WERI-Rb-1 (cell line): ENCODE results near the gene CDH4.

Source experiments
- DNase-seq: peaks from one replicate; pipeline ENCODE4 v3.0.0-alpha.2; 2020
- H3K27ac ChIP-seq: fragments of 250-450 bp; sonication (Bioruptor Pico); 2 replicates; pipeline ENCODE4 v1.5.1; 2020; ENCODE audit warnings: mild to moderate bottlenecking, moderate library complexity
- H3K27me3 ChIP-seq: fragments of 250-450 bp; sonication (Bioruptor Pico); 2 replicates; pipeline ENCODE4 v1.5.1; 2021; ENCODE audit warnings: mild to moderate bottlenecking, low read depth, moderate library complexity; ENCODE audit not compliant: insufficient read depth, severe bottlenecking
- H3K36me3 ChIP-seq: fragments of 250-450 bp; sonication (Bioruptor Pico); 2 replicates; pipeline ENCODE4 v1.5.1; 2020; ENCODE audit warnings: mild to moderate bottlenecking, moderate library complexity
- H3K4me3 ChIP-seq: 2 replicates; pipeline ENCODE4 v1.5.1; 2011; ENCODE audit warnings: low read depth, mild to moderate bottlenecking, control low read depth, low read length
- H3K9me3 ChIP-seq: fragments of 250-450 bp; sonication (Bioruptor Pico); 2 replicates; pipeline ENCODE4 v1.5.1; 2021; ENCODE audit warnings: mild to moderate bottlenecking, moderate library complexity; ENCODE audit not compliant: severe bottlenecking
- TF ChIP-seq, protein P1 (sequence below): IDR thresholded peaks from 2 replicates; pipeline ENCODE4 v1.5.1; 2011; ENCODE audit warnings: low read depth, mild to moderate bottlenecking, control low read depth, inconsistent platforms, low read length

CDH4 gene

DNA sequence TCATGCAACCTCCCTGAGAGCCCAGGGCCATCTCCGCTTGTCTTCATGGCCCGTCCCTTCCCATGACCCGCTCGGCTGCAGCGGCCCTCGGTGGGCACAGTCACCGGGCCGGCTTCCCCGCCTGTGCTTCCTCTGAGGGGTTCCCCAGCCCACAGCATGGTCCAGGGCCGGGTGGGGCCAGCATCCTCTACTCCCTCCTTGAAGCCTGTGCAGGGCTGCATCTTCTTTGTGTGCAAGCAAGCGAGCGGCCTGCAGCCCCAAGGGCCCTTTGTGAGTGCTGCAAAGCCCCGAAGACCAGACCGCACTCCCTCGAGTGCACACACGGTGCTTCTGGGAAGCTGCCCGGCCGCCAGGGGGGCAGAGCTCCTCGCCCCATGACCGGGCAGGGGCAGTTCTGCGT lies 547.9 kb downstream of the CDH4 start:
- H3K9me3 ChIP-seq, result no peaks in the 10 kb centered on the region
- H3K36me3 ChIP-seq, result no peaks in the 10 kb centered on the region
- H3K27me3 ChIP-seq, result peaks cover 98% of the 10 kb centered on the region
- no peak for DNase-seq
- TF ChIP-seq, protein P1, sequence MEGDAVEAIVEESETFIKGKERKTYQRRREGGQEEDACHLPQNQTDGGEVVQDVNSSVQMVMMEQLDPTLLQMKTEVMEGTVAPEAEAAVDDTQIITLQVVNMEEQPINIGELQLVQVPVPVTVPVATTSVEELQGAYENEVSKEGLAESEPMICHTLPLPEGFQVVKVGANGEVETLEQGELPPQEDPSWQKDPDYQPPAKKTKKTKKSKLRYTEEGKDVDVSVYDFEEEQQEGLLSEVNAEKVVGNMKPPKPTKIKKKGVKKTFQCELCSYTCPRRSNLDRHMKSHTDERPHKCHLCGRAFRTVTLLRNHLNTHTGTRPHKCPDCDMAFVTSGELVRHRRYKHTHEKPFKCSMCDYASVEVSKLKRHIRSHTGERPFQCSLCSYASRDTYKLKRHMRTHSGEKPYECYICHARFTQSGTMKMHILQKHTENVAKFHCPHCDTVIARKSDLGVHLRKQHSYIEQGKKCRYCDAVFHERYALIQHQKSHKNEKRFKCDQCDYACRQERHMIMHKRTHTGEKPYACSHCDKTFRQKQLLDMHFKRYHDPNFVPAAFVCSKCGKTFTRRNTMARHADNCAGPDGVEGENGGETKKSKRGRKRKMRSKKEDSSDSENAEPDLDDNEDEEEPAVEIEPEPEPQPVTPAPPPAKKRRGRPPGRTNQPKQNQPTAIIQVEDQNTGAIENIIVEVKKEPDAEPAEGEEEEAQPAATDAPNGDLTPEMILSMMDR, result no peak
- H3K27ac ChIP-seq, result no peak overlapping the region
- H3K4me3 ChIP-seq, result no peak overlapping the region

DNA sequence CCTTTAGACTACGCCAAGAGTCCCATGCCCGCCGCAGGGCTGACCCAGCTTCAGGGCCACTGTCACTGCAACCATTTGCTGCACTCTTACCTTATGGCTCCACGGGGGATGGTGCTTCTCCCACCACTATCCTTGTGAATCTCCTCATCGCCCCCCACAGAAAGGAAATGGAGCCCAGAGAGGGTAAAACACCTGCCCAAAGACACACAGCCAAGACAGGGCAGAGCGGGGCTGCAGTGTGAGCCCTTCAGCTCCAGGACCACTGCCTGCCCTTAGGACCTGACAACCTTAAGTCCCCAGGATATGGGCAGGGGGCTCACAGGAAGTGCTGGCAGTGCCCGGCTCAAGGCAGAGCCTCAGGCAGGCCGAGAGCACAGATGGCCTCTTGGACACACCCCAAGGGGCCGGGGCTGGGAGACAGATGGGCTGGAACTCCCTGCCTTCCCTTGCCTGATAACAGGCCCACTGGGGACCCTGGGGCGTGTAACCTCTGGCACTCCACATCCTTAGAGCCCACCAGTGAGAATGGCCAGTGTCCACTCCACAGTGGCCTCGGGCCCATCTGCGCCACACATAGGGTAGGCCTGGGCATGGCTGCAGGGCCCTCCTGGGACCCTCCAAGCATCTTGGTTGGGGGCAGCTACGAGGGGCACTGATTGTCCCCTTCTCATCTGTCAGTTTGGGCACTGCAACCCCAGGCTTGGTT lies 548.5 kb downstream of the CDH4 start:
- no peak overlapping the region for H3K4me3 ChIP-seq
- DNase-seq, result no peak
- H3K27me3 ChIP-seq, result peaks cover 100% of the 10 kb centered on the region
- no peak overlapping the region for H3K27ac ChIP-seq
- H3K9me3 ChIP-seq, result no peaks in the 10 kb centered on the region
- TF ChIP-seq, protein P1, result no peak
- no peaks in the 10 kb centered on the region for H3K36me3 ChIP-seq

DNA sequence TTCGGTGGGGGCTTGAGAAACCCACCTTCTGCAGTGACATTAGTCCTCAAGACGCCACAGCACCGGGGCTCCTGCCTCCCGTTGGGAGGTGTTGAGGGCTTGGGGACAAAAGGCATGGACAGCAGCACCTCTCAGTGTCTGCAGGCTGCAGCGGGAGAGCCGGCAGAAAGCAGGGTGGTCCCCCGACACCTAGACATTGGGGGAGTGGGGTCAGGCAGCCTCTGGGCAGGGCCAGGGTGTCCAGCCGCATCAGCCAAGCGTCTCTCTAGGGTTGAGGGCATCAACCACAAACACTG lies 549.0 kb downstream of the CDH4 start:
- H3K36me3 ChIP-seq, result no peaks in the 10 kb centered on the region
- no peaks in the 10 kb centered on the region for H3K9me3 ChIP-seq
- no peak overlapping the region for H3K27ac ChIP-seq
- peaks cover 100% of the 10 kb centered on the region for H3K27me3 ChIP-seq
- DNase-seq, result no peak
- no peak overlapping the region for H3K4me3 ChIP-seq
- TF ChIP-seq, protein P1, result no peak

DNA sequence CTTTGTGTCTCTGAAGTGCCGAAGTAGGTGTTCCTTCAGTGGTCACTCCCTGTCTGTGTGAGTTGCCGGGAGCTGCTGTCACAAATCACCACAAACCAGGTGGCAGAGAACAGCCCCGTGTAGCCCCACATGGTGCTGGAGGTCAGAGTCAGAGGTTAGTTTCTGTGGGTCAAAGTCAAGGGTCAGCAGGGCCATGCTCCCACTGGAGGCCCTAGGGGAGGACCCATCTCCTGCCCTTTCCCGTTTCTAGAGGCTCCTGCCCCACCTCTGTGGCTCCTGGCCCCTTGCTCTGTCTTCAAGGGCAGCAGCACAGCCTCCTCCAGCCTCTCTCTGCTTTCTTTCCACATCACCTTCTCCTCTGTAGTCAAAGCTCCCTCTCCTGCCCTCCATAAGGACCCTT lies 549.4 kb downstream of the CDH4 start:
- no peak overlapping the region for H3K4me3 ChIP-seq
- no peak overlapping the region for H3K27ac ChIP-seq
- no peak for DNase-seq
- TF ChIP-seq, protein P1, result no peak
- no peaks in the 10 kb centered on the region for H3K9me3 ChIP-seq
- H3K36me3 ChIP-seq, result no peaks in the 10 kb centered on the region
- H3K27me3 ChIP-seq, result peaks cover 100% of the 10 kb centered on the region

DNA sequence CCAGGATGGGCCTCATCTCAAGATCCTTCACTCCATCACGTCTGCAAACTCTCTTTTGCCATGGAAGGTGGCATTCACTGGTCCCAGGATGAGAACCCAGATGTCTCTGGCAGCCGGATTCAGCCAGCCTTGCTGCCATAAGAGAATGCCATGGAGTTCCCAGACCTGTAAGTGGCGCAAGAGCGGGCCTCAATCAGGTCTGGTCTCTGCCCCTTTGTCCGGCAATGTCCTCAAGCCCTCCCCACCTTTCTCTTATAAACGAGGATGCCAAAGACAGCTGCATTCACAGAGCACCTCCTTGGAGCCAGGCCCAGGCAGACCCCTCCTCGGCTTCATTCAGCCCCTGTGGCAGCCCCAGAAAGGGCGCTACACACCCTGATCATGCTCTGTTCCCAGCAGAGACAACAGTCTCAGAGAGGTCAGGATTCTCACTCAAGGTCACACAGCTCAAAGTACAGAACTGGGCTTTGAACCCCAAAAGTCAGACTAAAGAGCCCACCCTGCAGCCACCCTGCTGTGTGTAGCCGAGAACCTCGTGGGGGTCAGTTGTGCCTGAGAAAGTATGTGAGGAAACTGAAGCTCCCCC lies 549.9 kb downstream of the CDH4 start:
- TF ChIP-seq, protein P1, result no peak
- no peak for DNase-seq
- H3K9me3 ChIP-seq, result no peaks in the 10 kb centered on the region
- H3K27me3 ChIP-seq, result peaks cover 100% of the 10 kb centered on the region
- no peak overlapping the region for H3K27ac ChIP-seq
- H3K4me3 ChIP-seq, result no peak overlapping the region
- no peaks in the 10 kb centered on the region for H3K36me3 ChIP-seq
